ENCODE results near the gene MEF2D.

Gene MEF2D

GRCh38 chr1:156482276-156482675 is 18.3 kb downstream of the MEF2D start:
- Histone ChIP-seq H3K9me3 (ENCODE audit: control insufficient read depth, insufficient read depth, low read depth, low read length) (no peaks in the 10 kb centered on the region), H3K4me1 (ENCODE audit: control insufficient read depth, insufficient read depth, low read length) (no peaks in the 10 kb centered on the region), H3K27ac (ENCODE audit: extremely low read depth, low read depth, low read length) (no peak overlapping the region), H3K4me3 (ENCODE audit: low read depth, low read length) (no peak overlapping the region), H3K36me3 (ENCODE audit: control insufficient read depth in 2 of 2, insufficient read depth in 1 of 2, low read length in 2 of 2) (peaks cover 0 to 64% of the 10 kb centered on the region in 2 experiments; a peak in 1 of 3 replicates)
- ChIA-PET POLR2A (interaction anchor here (0.6 kb wide), 1 partner anchor 182 kb away, joined by 4 read pairs; no protein-coding TSS in a partner anchor), CTCF (interaction anchor here (0.9 to 2.2 kb wide), 4 partner anchors 16 to 196 kb away, joined by 3 to 14 read pairs (median 6); partner anchors contain the start of gene MEF2D)
- 0 out of 2 replicates have a peak, but pooled peaks have one; percentile 25 for TF ChIP-seq ZNF692 (tag by site-specific recombination; IDR thresholded peaks at IDR 0.05)
- no peak for TF ChIP-seq BCL11B (tag by site-specific recombination; IDR thresholded peaks at IDR 0.05; ENCODE audit: low read depth)
- no peak for TF ChIP-seq ZNF76 (tag by site-specific recombination; IDR thresholded peaks at IDR 0.05; ENCODE audit: borderline replicate concordance, low read depth)
- TF ChIP-seq ZBTB8A (tag by site-specific recombination; IDR thresholded peaks at IDR 0.05): no peak

GRCh38 chr1:156481527-156481926 is 19.0 kb downstream of the MEF2D start:
- CTCF ChIA-PET: interaction anchor here (1.3 to 2.2 kb wide), 6 partner anchors 9 to 23 kb away, joined by 4 to 14 read pairs (median 9); partner anchors contain the start of gene MEF2D
- POLR2A ChIA-PET: no interaction called here
- no peak overlapping the region for H3K27ac ChIP-seq (ENCODE audit: extremely low read depth, low read depth, low read length)
- no peaks in the 10 kb centered on the region for H3K4me1 ChIP-seq (ENCODE audit: control insufficient read depth, insufficient read depth, low read length)
- H3K9me3 ChIP-seq (ENCODE audit: control insufficient read depth, insufficient read depth, low read depth, low read length): no peaks in the 10 kb centered on the region
- H3K4me3 ChIP-seq (ENCODE audit: low read depth, low read length): no peak overlapping the region
- TF ChIP-seq ZNF266 (tag by site-specific recombination; IDR thresholded peaks at IDR 0.05; ENCODE audit: low read depth) (no peak), MZF1 (tag by site-specific recombination; IDR thresholded peaks at IDR 0.05; ENCODE audit: borderline replicate concordance) (no peak), ZNF449 (tag by site-specific recombination; IDR thresholded peaks at IDR 0.05) (no peak), ZNF488 (tag by site-specific recombination; IDR thresholded peaks at IDR 0.05) (no peak), ZNF548 (tag by site-specific recombination; IDR thresholded peaks at IDR 0.05) (no peak), KLF8 (tag by site-specific recombination; IDR thresholded peaks at IDR 0.05) (no peak), ZNF404 (tag by site-specific recombination; IDR thresholded peaks at IDR 0.05) (no peak), GLI4 (tag by site-specific recombination; IDR thresholded peaks at IDR 0.05) (no peak), ZNF571 (tag by site-specific recombination; IDR thresholded peaks at IDR 0.05) (no peak), ZNF529 (tag by site-specific recombination; IDR thresholded peaks at IDR 0.05; ENCODE audit: insufficient replicate concordance) (no peak), ZNF24 (tag by site-specific recombination; IDR thresholded peaks at IDR 0.05) (no peak), ZNF416 (tag by site-specific recombination; IDR thresholded peaks at IDR 0.05) (no peak), ZNF140 (tag by site-specific recombination; IDR thresholded peaks at IDR 0.05) (no peak), ZNF174 (tag by site-specific recombination; IDR thresholded peaks at IDR 0.05) (no peak), ZNF514 (tag by site-specific recombination; IDR thresholded peaks at IDR 0.05) (no peak), ZNF621 (tag by site-specific recombination; IDR thresholded peaks at IDR 0.05) (no peak), ZNF248 (tag by site-specific recombination; IDR thresholded peaks at IDR 0.05) (no peak), SP7 (tag by site-specific recombination; IDR thresholded peaks at IDR 0.05) (no peak)
- H3K36me3 ChIP-seq (ENCODE audit: control insufficient read depth in 2 of 2, insufficient read depth in 1 of 2, low read length in 2 of 2): peaks cover 0 to 71% of the 10 kb centered on the region in 2 experiments; a peak in 1 of 3 replicates
